K562 (cell line): Measurements from ENCODE around the gene MEIS2.

ENCODE experiments used
- CEBPZ ChIP-seq: fragments of 150-350 bp; IDR thresholded peaks from 2 replicates; pipeline ENCODE4 v1.6.1; 2014; ENCODE audit warnings: low read depth, mild to moderate bottlenecking, low read length, borderline replicate concordance
- CTCF ChIP-seq, 3 experiments: IDR thresholded peaks in 2 of 3; conservative IDR thresholded peaks in 1 of 3; 2 replicates each; pipeline ENCODE4 v1.5.1; 2011 to 2012; ENCODE audit warnings: low read length in 3 of 3, mild to moderate bottlenecking in 3 of 3, control low read depth in 2 of 3, improper control_type of control experiment in 1 of 3, inconsistent platforms in 1 of 3, low read depth in 1 of 3, mixed read lengths in 1 of 3, moderate library complexity in 1 of 3; ENCODE audit not compliant: insufficient read depth in 2 of 3
- EP300 ChIP-seq: IDR thresholded peaks from 2 replicates; pipeline ENCODE4 v1.6.1; 2012; ENCODE audit warnings: low read length, improper control_type of control experiment
- GATAD2A ChIP-seq: fragments of 450-650 bp; IDR thresholded peaks from 2 replicates; pipeline ENCODE4 v1.6.1; 2017
- HES1 ChIP-seq: fragments of 450-650 bp; IDR thresholded peaks from 2 replicates; pipeline ENCODE4 v1.6.1; 2016; ENCODE audit warnings: low read depth, mild to moderate bottlenecking, moderate library complexity
- HMGXB4 ChIP-seq: sonication (generic); formaldehyde crosslinking; IDR thresholded peaks from 2 replicates; pipeline ENCODE4 v1.8.1; 2023; ENCODE audit warnings: mild to moderate bottlenecking, missing genetic modification reagents
- HNRNPLL ChIP-seq: fragments of 200-400 bp; formaldehyde crosslinking; IDR thresholded peaks from 2 replicates; pipeline ENCODE4 v1.6.1; 2017; ENCODE audit warnings: low read length, low read depth, mild to moderate bottlenecking; ENCODE audit not compliant: poor library complexity, severe bottlenecking
- MAFF ChIP-seq: IDR thresholded peaks from 2 replicates; pipeline ENCODE4 v1.6.1; 2012; ENCODE audit warnings: low read length, improper control_type of control experiment
- NFYB ChIP-seq: IDR thresholded peaks from 2 replicates; pipeline ENCODE4 v1.6.1; 2011; ENCODE audit warnings: mild to moderate bottlenecking, moderate library complexity; ENCODE audit not compliant: insufficient read length; ENCODE audit errors: extremely low read depth
- POLR2A ChIP-seq: fragments of 450-650 bp; conservative IDR thresholded peaks from 2 replicates; pipeline ENCODE4 v1.6.1; 2016
- RREB1 ChIP-seq: fragments of 250-450 bp; sonication (Bioruptor Pico); IDR thresholded peaks from 2 replicates; pipeline ENCODE4 v1.4.0; 2020
- SMAD3 ChIP-seq: fragments of 450-650 bp; formaldehyde crosslinking; conservative IDR thresholded peaks from 2 replicates; pipeline ENCODE4 v1.4.0; 2020; ENCODE audit warnings: mild to moderate bottlenecking
- SMC3 ChIP-seq: conservative IDR thresholded peaks from 2 replicates; pipeline ENCODE4 v1.6.1; 2011; ENCODE audit warnings: low read depth, low read length, improper control_type of control experiment; ENCODE audit not compliant: insufficient read depth
- ZNF124 ChIP-seq: sonication (generic); formaldehyde crosslinking; IDR thresholded peaks from 2 replicates; pipeline ENCODE4 v1.8.1; 2022; ENCODE audit warnings: missing genetic modification reagents

- TF ChIP-seq CTCF (IDR thresholded peaks at IDR 0.05 in 2 of 3, conservative IDR thresholded peaks at IDR 0.05 in 1 of 3; ENCODE audit: insufficient read depth in 2 of 3, low read depth in 1 of 3, low read length in 3 of 3) (no peak), POLR2A (no peak), RREB1 (no peak), HES1 (no peak), SMC3 (no peak), MAFF (no peak), EP300 (no peak), HMGXB4 (CRISPR knock-in tag) (no peak), GATAD2A (no peak), NFYB (no peak), CEBPZ (no peak), ZNF124 (CRISPR knock-in tag) (no peak), HNRNPLL (no peak), SMAD3 (CRISPR knock-in tag) (no peak)
These were observed 95.2 kb downstream of the MEIS2 start for GRCh38 chr15:37004981-37005735.
